GM19240 (cell line): Measurements from ENCODE around the gene CCR9.

ENCODE experiments used
- DNase-seq: peaks from one replicate; pipeline ENCODE4 v3.0.0; 2011; ENCODE audit warnings: low spot score; ENCODE audit not compliant: insufficient read length

Gene CCR9

GRCh38 chr3:45907769-45908705 lies 21.7 kb downstream of the CCR9 start:
- DNase-seq: no peak

- DNase-seq: no peak
Observed at GRCh38 chr3:45908761-45909160, 22.4 kb downstream of the CCR9 start.

GRCh38 chr3:45909542-45909941 lies 23.2 kb downstream of the CCR9 start:
- no peak for DNase-seq

- no peak for DNase-seq
Observed at GRCh38 chr3:45910892-45911291, 24.5 kb downstream of the CCR9 start.

GRCh38 chr3:45911511-45912226 lies 25.3 kb downstream of the CCR9 start:
- no peak for DNase-seq

GRCh38 chr3:45912435-45912834 lies 26.1 kb downstream of the CCR9 start:
- DNase-seq: no peak

GRCh38 chr3:45914362-45915058 lies 28.2 kb downstream of the CCR9 start:
- no peak for DNase-seq

- DNase-seq: no peak
Observed at GRCh38 chr3:45915059-45915439, 28.7 kb downstream of the CCR9 start.

- DNase-seq: peak; percentile 91
Observed at GRCh38 chr3:45915518-45916231, 29.3 kb downstream of the CCR9 start.

GRCh38 chr3:45917146-45917898 lies 31.0 kb downstream of the CCR9 start:
- no peak for DNase-seq

- DNase-seq: no peak
Observed at GRCh38 chr3:45921158-45922038, 35.1 kb downstream of the CCR9 start.

GRCh38 chr3:45922039-45922326 lies 35.6 kb downstream of the CCR9 start:
- DNase-seq: no peak

GRCh38 chr3:45922950-45923590 lies 36.7 kb downstream of the CCR9 start:
- no peak for DNase-seq

- no peak for DNase-seq
Observed at GRCh38 chr3:45923755-45924154, 37.4 kb downstream of the CCR9 start.

GRCh38 chr3:45927881-45928280 lies 41.5 kb downstream of the CCR9 start:
- no peak for DNase-seq

GRCh38 chr3:45929042-45929679 lies 42.8 kb downstream of the CCR9 start:
- peak; percentile 83 for DNase-seq

- no peak for DNase-seq
Observed at GRCh38 chr3:45931496-45931895, 45.2 kb downstream of the CCR9 start.

- DNase-seq: no peak
Observed at GRCh38 chr3:45932112-45932511, 45.8 kb downstream of the CCR9 start.

GRCh38 chr3:45933591-45933990 lies 47.2 kb downstream of the CCR9 start:
- DNase-seq: no peak
